HCT116 (cell line): ENCODE data around the gene SMG6. TPM values are rescaled to one million over a fixed set of nuclear protein-coding genes. Genes with fewer than 3 reads are reported as not detected.

Experiments
- ATAC-seq: fragments of 200-7000 bp; cut with Tn5 transposase; 2 replicates; pipeline ENCODE4 v1.9.1; 2020; ENCODE audit warnings: mild to moderate bottlenecking, moderate library complexity
- BruUV-seq: library from RNA; stranded (reverse); fragments of 400-500 nt; replicated peaks from 2 replicates; lab custom pipeline; 2021; lab: Mats Ljungman, UMichigan
- CTCF ChIA-PET: fragments of 300-600 bp; sonication (Branson Sonifier 250); formaldehyde crosslinking; loops from one replicate; lab custom pipeline; 2021; ENCODE audit warnings: antibody characterized with exemption; lab: Charles Lee
- POLR2A ChIA-PET: fragments of 300-600, 350-600 bp; sonication (Branson Sonifier 250); formaldehyde crosslinking; loops from one replicate; lab custom pipeline; 2021; ENCODE audit warnings: antibody characterized with exemption; lab: Charles Lee
- RAD21 ChIA-PET, 2 experiments: fragments of 300-600 bp; sonication (Branson Sonifier 250); formaldehyde crosslinking; loops; one replicate each; lab custom pipeline; 2023; ENCODE audit warnings: low total read pairs in 2 of 2; ENCODE audit not compliant: uncharacterized antibody in 2 of 2, unreplicated experiment in 2 of 2, low non-redundant PET in 1 of 2; lab: Charles Lee
- DNase-seq: peaks from one replicate; pipeline ENCODE4 v3.0.0-alpha.2; 2010; ENCODE audit warnings: low read depth, low spot score
- H2AFZ ChIP-seq: fragments of 200-600 bp; shearing (Covaris generic), sonication (generic); 2 replicates; pipeline ENCODE4 v1.6.1; 2017; ENCODE audit warnings: low read depth, mixed run types, mixed read lengths, antibody characterized with exemption, low read length; ENCODE audit not compliant: poor library complexity, severe bottlenecking
- H3K27ac ChIP-seq: 2 replicates; pipeline ENCODE4 v1.5.1; 2012; ENCODE audit warnings: low read depth, low read length
- H3K27me3 ChIP-seq: fragments of 200-600 bp; sonication (generic); 2 replicates; pipeline ENCODE4 v1.6.1; 2016; ENCODE audit warnings: mixed run types, low read length, mixed read lengths; ENCODE audit not compliant: insufficient read depth
- H3K36me3 ChIP-seq, 2 experiments: fragments of 200-500 bp in 1 of 2; fragments of 200-600 bp in 1 of 2; sonication (Bioruptor generic) in 1 of 2; sonication (generic) in 1 of 2; 2 replicates each; pipeline versions ENCODE4 v1.5.1 to v1.6.1; 2014 to 2016; ENCODE audit warnings: low read length in 2 of 2, inconsistent platforms in 1 of 2, mixed read lengths in 1 of 2, mixed run types in 1 of 2; ENCODE audit not compliant: insufficient read depth in 2 of 2, control insufficient read depth in 1 of 2
- H3K4me1 ChIP-seq, 2 experiments: fragments of 200-600 bp in 1 of 2; sonication (generic) in 1 of 2; 2 replicates each; pipeline versions ENCODE4 v1.5.1 to v1.6.1; 2012 to 2017; ENCODE audit warnings: low read length in 2 of 2, inconsistent platforms in 1 of 2, mild to moderate bottlenecking in 1 of 2, mixed read lengths in 1 of 2, mixed run types in 1 of 2, moderate library complexity in 1 of 2; ENCODE audit not compliant: insufficient read depth in 2 of 2, control insufficient read depth in 1 of 2
- H3K4me2 ChIP-seq: fragments of 200-600 bp; sonication (generic); 2 replicates; pipeline ENCODE4 v1.6.1; 2017; ENCODE audit warnings: mixed run types, low read length, mixed read lengths
- H3K4me3 ChIP-seq, 2 experiments: fragments of 200-600 bp in 1 of 2; sonication (generic) in 1 of 2; replicated peaks in 1 of 2; 2 replicates each; pipeline ENCODE4 v1.5.1; 2011 to 2016; ENCODE audit warnings: low read length in 2 of 2, control low read depth in 1 of 2, low read depth in 1 of 2, mild to moderate bottlenecking in 1 of 2, mixed read lengths in 1 of 2, mixed run types in 1 of 2
- H3K79me2 ChIP-seq: fragments of 200-600 bp; sonication (generic); 2 replicates; pipeline ENCODE4 v1.6.1; 2017; ENCODE audit warnings: mild to moderate bottlenecking, mixed run types, low read length, moderate library complexity, mixed read lengths; ENCODE audit not compliant: insufficient read depth
- H3K9ac ChIP-seq: fragments of 200-600 bp; sonication (generic); 2 replicates; pipeline ENCODE4 v1.6.1; 2016; ENCODE audit warnings: low read length, mixed read lengths
- H3K9me2 ChIP-seq: fragments of 200-600 bp; sonication (generic), shearing (Covaris generic); 2 replicates; pipeline ENCODE4 v1.6.1; 2017; ENCODE audit warnings: mixed run types, mild to moderate bottlenecking, moderate library complexity; ENCODE audit not compliant: insufficient read depth
- H3K9me3 ChIP-seq, 2 experiments: fragments of 200-500 bp in 1 of 2; fragments of 200-600 bp in 1 of 2; sonication (Bioruptor generic) in 1 of 2; sonication (generic) in 1 of 2; 2 replicates each; pipeline ENCODE4 v1.6.1; 2014 to 2017; ENCODE audit warnings: low read length in 2 of 2, mixed read lengths in 2 of 2, inconsistent platforms in 1 of 2, low read depth in 1 of 2, mild to moderate bottlenecking in 1 of 2, mixed run types in 1 of 2, moderate library complexity in 1 of 2; ENCODE audit not compliant: control insufficient read depth in 1 of 2, insufficient read depth in 1 of 2
- H4K20me1 ChIP-seq: fragments of 200-600 bp; sonication (generic), shearing (Covaris generic); 2 replicates; pipeline ENCODE4 v1.6.1; 2017; ENCODE audit warnings: mixed run types, mild to moderate bottlenecking, moderate library complexity; ENCODE audit not compliant: insufficient read depth
- CEBPB ChIP-seq: IDR thresholded peaks from 2 replicates; pipeline ENCODE4 v1.6.1; 2012; ENCODE audit warnings: low read depth
- EGR1 ChIP-seq: IDR thresholded peaks from 2 replicates; pipeline ENCODE4 v1.6.1; 2012; ENCODE audit warnings: low read depth
- EZH2 ChIP-seq: fragments of 200-600 bp; sonication (generic); IDR thresholded peaks from 2 replicates; pipeline ENCODE4 v1.6.1; 2017; ENCODE audit warnings: antibody characterized with exemption, mixed run types
- EZH2phosphoT487 ChIP-seq: fragments of 200-600 bp; IDR thresholded peaks from 2 replicates; pipeline ENCODE4 v1.6.1; 2018; ENCODE audit warnings: antibody characterized with exemption, borderline replicate concordance
- FOSL1 ChIP-seq: IDR thresholded peaks from 2 replicates; pipeline ENCODE4 v1.6.1; 2012; ENCODE audit warnings: low read depth
- POLR2A ChIP-seq: IDR thresholded peaks from 2 replicates; pipeline ENCODE4 v1.7.0; 2011; ENCODE audit warnings: borderline replicate concordance; ENCODE audit not compliant: insufficient read depth, insufficient read length; ENCODE audit errors: extremely low read depth
- POLR2AphosphoS5 ChIP-seq: IDR thresholded peaks from 2 replicates; pipeline ENCODE4 v1.6.1; 2011; ENCODE audit warnings: mild to moderate bottlenecking, low read depth, low read length, moderate library complexity
- SIN3A ChIP-seq: IDR thresholded peaks from 2 replicates; pipeline ENCODE4 v1.6.1; 2012; ENCODE audit warnings: low read depth
- YY1 ChIP-seq: IDR thresholded peaks from 2 replicates; pipeline ENCODE4 v1.6.1; 2011; ENCODE audit warnings: low read length, low read depth, moderate library complexity, mild to moderate bottlenecking; ENCODE audit not compliant: insufficient replicate concordance; ENCODE audit errors: extremely low read depth
- intact Hi-C: fragments of 100-400 bp; cut with micrococcal nuclease; formaldehyde crosslinking; loops from 2 replicates; pipeline ENCODE4 v1.10.0; 2022
- total RNA-seq: library from RNA; stranded (reverse); gene quantifications from one replicate; pipeline ENCODE4 v1.2.1, GENCODE V29; 2021; ENCODE audit not compliant: unreplicated experiment
- TF ChIP-seq, protein P1 (sequence below): IDR thresholded peaks from 2 replicates; pipeline ENCODE4 v1.6.1; 2012
- TF ChIP-seq, protein P2 (sequence below): IDR thresholded peaks from 2 replicates; pipeline ENCODE4 v1.6.1; 2012

SMG6 gene
- total RNA-seq, 1 experiment from 2014 or later: 23.1 TPM

DNA sequence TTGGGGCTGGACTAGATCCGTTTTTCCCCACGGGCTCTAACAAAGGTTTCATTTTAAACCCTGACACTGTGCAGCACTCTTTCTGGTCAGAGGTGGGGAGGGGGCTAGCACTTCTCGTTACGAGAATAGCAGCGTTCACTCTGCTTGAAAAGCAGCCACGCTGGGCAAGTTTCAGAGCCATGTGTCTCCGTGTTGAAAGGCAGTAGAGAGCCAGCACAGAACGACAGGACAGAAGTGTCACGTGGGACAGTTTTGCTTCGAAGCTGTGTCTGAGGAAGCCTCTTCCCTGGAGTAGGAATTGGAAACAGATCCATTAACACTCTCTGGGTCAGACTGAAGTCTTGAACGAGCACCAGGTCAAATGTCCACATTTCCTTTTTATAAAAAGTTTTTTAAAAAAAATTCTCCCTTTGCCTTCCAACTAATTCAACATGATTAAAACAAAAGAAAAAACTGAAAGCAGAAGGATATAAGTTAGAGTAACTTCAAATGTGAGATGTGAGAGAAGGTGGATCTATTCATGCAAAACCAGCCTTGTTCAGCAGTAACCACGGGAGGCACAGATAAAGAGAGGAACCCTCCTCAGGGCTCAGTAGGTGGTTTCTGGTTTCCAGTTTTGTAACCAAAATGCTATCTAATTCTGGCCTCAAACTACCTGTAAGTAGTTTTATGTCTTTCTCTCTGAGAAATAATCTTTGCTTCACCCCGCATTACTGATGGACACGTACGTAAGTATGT, 65.0 kb downstream of the SMG6 start:
- no TSS peak for BruUV-seq
- no peak for ATAC-seq
- POLR2A ChIA-PET: no interaction called here
- no peak overlapping the region for H3K9ac ChIP-seq
- no peak for TF ChIP-seq POLR2A
- no peak for TF ChIP-seq EGR1
- no peak for TF ChIP-seq POLR2AphosphoS5
- TF ChIP-seq, all 23 proteins: peak for 0
- Histone ChIP-seq H3K4me1 (peaks cover 0 to 12% of the 10 kb centered on the region in 2 experiments; a peak in 2 of 4 replicates), H3K4me2 (no peak overlapping the region), H3K36me3 (peaks cover 5 to 7% of the 10 kb centered on the region in 2 experiments; a peak in 2 of 4 replicates), H3K27ac (no peak overlapping the region), H3K4me3 (no peak overlapping the region), H3K9me3 (no peaks in the 10 kb centered on the region), H2AFZ (no peak overlapping the region), H3K9me2 (no peaks in the 10 kb centered on the region), H3K27me3 (no peaks in the 10 kb centered on the region), H3K79me2 (no peaks in the 10 kb centered on the region), H4K20me1 (no peaks in the 10 kb centered on the region)
- ChIA-PET RAD21 (no interaction called here), CTCF (interaction anchor here (1.4 to 1.8 kb wide), 2 partner anchors 178 to 180 kb away, joined by 3 to 5 read pairs; no protein-coding TSS in a partner anchor)
- no peak for DNase-seq
- intact Hi-C loops: no loop called here

DNA sequence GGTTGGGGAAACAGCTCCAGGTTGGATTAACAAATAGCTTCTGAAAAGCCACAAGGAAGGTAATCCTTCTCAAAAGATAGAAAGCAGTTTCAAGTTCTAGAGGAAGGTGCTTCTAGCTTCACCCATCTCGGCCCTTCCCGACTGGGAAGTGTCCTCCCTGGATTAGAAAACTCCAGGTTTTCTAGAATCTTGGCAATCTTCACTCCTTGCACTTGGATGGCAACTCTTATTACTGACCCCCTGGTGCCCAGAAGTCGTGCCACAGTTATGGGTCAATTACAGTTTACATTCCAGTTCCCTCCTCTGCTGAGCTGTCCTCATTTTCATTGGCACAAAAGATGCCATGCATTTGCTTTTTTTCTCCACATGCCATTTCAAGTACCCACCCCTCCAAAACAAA, 65.6 kb downstream of the SMG6 start:
- Histone ChIP-seq H3K4me1 (peaks cover 0 to 12% of the 10 kb centered on the region in 2 experiments; a peak in 2 of 4 replicates), H3K9me2 (no peaks in the 10 kb centered on the region), H3K79me2 (no peaks in the 10 kb centered on the region), H3K4me2 (no peak overlapping the region), H3K9ac (no peak overlapping the region), H3K27me3 (no peaks in the 10 kb centered on the region), H3K4me3 (no peak overlapping the region), H2AFZ (no peak overlapping the region), H3K9me3 (no peaks in the 10 kb centered on the region), H3K36me3 (peaks cover 5 to 7% of the 10 kb centered on the region in 2 experiments; a peak in 2 of 4 replicates), H4K20me1 (no peaks in the 10 kb centered on the region), H3K27ac (no peak overlapping the region)
- intact Hi-C loops: no loop called here
- RAD21 ChIA-PET: no interaction called here
- DNase-seq (no peak), ATAC-seq (no peak)
- CTCF ChIA-PET: interaction anchor here (1.4 to 1.8 kb wide), 2 partner anchors 178 to 180 kb away, joined by 3 to 5 read pairs; no protein-coding TSS in a partner anchor
- no TSS peak for BruUV-seq
- TF ChIP-seq EZH2phosphoT487 (no peak), YY1 (no peak), FOSL1 (no peak), POLR2A (no peak), CEBPB (no peak), SIN3A (no peak), EZH2 (no peak)
- TF ChIP-seq, protein P1, sequence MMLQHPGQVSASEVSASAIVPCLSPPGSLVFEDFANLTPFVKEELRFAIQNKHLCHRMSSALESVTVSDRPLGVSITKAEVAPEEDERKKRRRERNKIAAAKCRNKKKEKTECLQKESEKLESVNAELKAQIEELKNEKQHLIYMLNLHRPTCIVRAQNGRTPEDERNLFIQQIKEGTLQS: no peak
- TF ChIP-seq, protein P2, sequence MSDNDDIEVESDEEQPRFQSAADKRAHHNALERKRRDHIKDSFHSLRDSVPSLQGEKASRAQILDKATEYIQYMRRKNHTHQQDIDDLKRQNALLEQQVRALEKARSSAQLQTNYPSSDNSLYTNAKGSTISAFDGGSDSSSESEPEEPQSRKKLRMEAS: no peak
- POLR2A ChIA-PET: no interaction called here
